BJ (cell line): ENCODE results near the gene C5orf24. TPM values are rescaled to one million over a fixed set of nuclear protein-coding genes. Genes with fewer than 3 reads are reported as not detected.
"Not testable (repeated sequence)": the region's sequence is repeated elsewhere in the genome, so short reads cannot be mapped to it uniquely, and the experiment has no call there.

Experiments used
- CTCF ChIA-PET: fragments of 350-600 bp; formaldehyde crosslinking; extraction: SDS; loops from one replicate; lab custom pipeline; 2021; ENCODE audit warnings: antibody characterized with exemption, inconsistent platforms; lab: Yijun Ruan, JAX
- POLR2A ChIA-PET: fragments of 300-600 bp; sonication (Branson Sonifier 250); formaldehyde crosslinking; extraction: SDS; loops from one replicate; lab custom pipeline; 2021; ENCODE audit warnings: antibody characterized with exemption; lab: Charles Lee
- DNase-seq: peaks from one replicate; pipeline ENCODE4 v3.0.0-alpha.2; 2011; ENCODE audit warnings: low read depth
- H3K27me3 ChIP-seq: 2 replicates; pipeline ENCODE4 v1.6.0; 2011; ENCODE audit warnings: low read length; ENCODE audit not compliant: control insufficient read depth, insufficient read depth
- H3K36me3 ChIP-seq: 2 replicates; pipeline ENCODE4 v1.5.1; 2011; ENCODE audit warnings: low read length; ENCODE audit not compliant: control insufficient read depth, insufficient read depth
- H3K4me3 ChIP-seq: 2 replicates; pipeline ENCODE4 v1.5.1; 2011; ENCODE audit warnings: low read depth, mild to moderate bottlenecking, control low read depth, low read length
- polyA plus RNA-seq: library from polyadenylated mRNA; depleted of rRNA; stranded (reverse); fragments of >200 nt; gene quantifications from 2 replicates; pipeline ENCODE4 v1.2.3, GENCODE V29; 2011
- TF ChIP-seq, protein P1 (sequence below): IDR thresholded peaks from 2 replicates; pipeline ENCODE4 v1.5.1; 2011; ENCODE audit warnings: low read depth, mild to moderate bottlenecking, control low read depth, inconsistent platforms, low read length, moderate library complexity; ENCODE audit not compliant: insufficient read depth

The C5orf24 gene
- polyA plus RNA-seq, 1 experiment: 41.7 TPM

DNA sequence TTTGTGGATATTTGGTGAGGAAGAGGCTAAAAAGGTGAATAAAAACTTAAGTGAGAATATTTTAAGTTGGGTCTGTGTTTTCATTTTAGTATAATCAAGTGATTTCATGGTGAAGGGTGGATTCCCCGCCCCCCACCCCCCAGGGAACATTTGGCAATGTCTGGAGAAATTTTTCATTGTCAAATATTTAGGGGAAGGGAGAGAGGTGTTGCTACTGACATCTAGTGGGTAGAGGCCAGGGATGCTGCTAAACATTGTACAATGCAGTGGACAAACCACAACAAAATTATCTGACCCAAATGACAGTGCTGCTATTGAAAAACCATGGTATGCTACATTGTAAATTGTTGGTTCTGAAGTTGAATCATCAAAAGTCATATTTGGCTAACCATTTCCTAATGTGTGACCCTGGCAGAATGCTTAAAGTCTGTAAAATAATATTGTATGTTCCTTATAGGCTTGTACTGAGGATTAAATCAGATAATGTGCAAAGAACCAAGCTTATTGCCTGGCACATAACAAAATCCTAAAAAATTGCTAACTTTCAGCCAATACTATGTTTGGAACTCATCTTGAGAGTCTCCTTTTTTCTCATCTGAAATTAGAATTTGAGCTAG, 5.6 kb downstream of the C5orf24 start:
- no peak for DNase-seq
- Histone ChIP-seq H3K27me3 (no peaks in the 10 kb centered on the region), H3K4me3 (no peak overlapping the region), H3K36me3 (peaks cover 5% of the 10 kb centered on the region)
- POLR2A ChIA-PET: interaction anchor here (0.5 kb wide), 1 partner anchor 9 kb away, joined by 6 read pairs; no protein-coding TSS in a partner anchor
- CTCF ChIA-PET: interaction anchor here (0.7 to 1.5 kb wide), 5 partner anchors 9 to 75 kb away, joined by 3 to 10 read pairs (median 3); no protein-coding TSS in a partner anchor
- TF ChIP-seq, protein P1, sequence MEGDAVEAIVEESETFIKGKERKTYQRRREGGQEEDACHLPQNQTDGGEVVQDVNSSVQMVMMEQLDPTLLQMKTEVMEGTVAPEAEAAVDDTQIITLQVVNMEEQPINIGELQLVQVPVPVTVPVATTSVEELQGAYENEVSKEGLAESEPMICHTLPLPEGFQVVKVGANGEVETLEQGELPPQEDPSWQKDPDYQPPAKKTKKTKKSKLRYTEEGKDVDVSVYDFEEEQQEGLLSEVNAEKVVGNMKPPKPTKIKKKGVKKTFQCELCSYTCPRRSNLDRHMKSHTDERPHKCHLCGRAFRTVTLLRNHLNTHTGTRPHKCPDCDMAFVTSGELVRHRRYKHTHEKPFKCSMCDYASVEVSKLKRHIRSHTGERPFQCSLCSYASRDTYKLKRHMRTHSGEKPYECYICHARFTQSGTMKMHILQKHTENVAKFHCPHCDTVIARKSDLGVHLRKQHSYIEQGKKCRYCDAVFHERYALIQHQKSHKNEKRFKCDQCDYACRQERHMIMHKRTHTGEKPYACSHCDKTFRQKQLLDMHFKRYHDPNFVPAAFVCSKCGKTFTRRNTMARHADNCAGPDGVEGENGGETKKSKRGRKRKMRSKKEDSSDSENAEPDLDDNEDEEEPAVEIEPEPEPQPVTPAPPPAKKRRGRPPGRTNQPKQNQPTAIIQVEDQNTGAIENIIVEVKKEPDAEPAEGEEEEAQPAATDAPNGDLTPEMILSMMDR: peak; percentile 73

DNA sequence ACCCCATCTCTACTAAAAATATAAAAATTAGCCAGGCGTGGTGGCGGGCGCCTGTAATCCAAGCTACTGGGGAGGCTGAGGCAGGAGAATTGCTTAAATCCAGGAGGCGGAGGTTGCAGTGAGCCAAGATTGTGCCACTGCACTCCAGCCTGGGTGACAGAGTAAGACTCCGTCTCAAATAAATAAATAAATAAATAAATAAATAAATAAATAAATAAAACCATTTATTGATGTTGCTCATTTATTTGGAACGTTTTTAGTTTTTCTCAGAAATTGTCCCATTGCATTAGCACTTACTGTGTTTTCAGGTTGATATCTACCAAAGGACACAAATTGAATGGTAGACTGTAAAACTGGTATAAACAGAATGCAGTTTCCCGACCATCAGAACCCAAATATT, 10.7 kb downstream of the C5orf24 start:
- CTCF ChIA-PET: not testable (repeated sequence)
- H3K36me3 ChIP-seq: peaks cover 10% of the 10 kb centered on the region

DNA sequence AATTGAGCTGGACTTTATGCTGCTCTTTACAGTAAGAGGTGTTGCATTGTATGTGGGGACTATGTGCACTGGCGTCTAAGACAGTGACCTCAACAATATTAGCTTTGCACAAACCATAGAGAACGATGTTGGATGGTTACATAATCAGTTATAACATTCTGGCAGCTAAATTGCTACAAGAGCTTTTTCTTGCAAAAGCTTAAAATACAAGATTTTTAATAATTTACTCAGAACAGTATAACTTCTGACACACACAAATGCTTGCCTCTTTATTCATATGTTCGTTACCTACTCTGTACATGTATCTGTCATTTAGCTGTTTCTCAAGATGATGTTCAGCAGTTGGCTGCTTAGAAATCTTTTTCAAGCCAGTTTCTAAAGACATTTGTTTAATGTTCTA, 11.6 kb downstream of the C5orf24 start:
- H3K36me3 ChIP-seq: peaks cover 10% of the 10 kb centered on the region
- TF ChIP-seq, protein P1: no peak
- POLR2A ChIA-PET: no interaction called here

More for the DNA sequence above, 10.7 kb downstream of the C5orf24 start:
- POLR2A ChIA-PET, H3K4me3 ChIP-seq, DNase-seq, H3K27me3 ChIP-seq: not testable (repeated sequence)

DNA sequence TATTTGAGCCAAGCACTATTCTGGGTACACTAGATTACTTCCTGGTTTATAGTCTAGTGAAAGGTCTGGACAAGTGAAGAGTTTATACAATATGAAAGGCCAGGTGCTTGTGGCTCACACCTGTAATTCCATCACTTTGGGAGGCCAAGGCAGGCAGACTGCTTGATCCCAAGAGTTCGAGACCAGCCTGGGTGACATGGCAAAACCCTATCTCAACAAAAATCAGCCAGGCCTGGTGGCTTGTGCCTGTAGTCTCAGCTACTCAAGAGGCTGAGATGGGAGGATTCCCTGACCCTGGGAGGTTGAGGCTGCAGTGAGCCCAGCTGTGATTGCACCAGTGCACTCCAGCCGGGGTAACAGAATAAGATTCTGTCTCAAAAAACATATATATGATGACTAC, 18.9 kb downstream of the C5orf24 start:
- Histone ChIP-seq H3K4me3 (no peak overlapping the region), H3K36me3 (peaks cover 3% of the 10 kb centered on the region), H3K27me3 (no peaks in the 10 kb centered on the region)
- ChIA-PET CTCF (interaction anchor here (2.0 to 3.1 kb wide), 3 partner anchors 9 to 40 kb away, joined by 7 to 12 read pairs (median 10); partner anchors contain the start of genes PCBD2 and TXNDC15), POLR2A (no interaction called here)
- TF ChIP-seq, protein P1: no peak
- no peak for DNase-seq

More for the DNA sequence above, 11.6 kb downstream of the C5orf24 start:
- Histone ChIP-seq H3K4me3 (no peak overlapping the region), H3K27me3 (no peaks in the 10 kb centered on the region)
- DNase-seq: no peak
- CTCF ChIA-PET: interaction anchor here (0.5 kb wide), 1 partner anchor 143 kb away, joined by 3 read pairs; no protein-coding TSS in a partner anchor

DNA sequence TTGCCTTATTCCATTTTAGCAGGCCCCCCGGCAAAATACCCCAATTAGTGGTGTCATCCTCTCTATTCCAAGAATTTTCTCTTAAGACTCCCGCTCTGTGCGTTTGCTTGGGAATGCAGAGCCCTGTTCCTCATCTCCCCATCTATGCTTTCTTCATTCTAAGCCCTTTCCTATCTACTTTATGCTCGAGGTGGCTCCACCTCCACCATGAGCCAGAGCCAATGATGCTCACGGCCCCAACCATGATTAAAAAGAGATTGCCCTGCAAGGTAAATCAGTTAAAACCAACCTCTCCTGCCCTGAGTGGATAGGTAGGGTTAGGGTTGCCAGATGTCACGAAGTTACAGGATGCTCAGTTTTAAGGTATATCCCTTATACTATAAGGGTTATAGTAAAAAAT, 27.7 kb downstream of the C5orf24 start:
- ChIA-PET CTCF (interaction anchor here (0.8 to 2.5 kb wide), 4 partner anchors 9 to 453 kb away, joined by 3 to 12 read pairs (median 6); partner anchors contain the start of gene PCBD2), POLR2A (no interaction called here)
- Histone ChIP-seq H3K27me3 (no peaks in the 10 kb centered on the region), H3K4me3 (no peak overlapping the region), H3K36me3 (no peaks in the 10 kb centered on the region)
- TF ChIP-seq, protein P1: no peak
- DNase-seq: no peak
